H1 (cell line): ENCODE measurements around the gene PNRC2. TPM values are rescaled to one million over a fixed set of nuclear protein-coding genes. Genes with fewer than 3 reads are reported as not detected.

ENCODE experiments used
- CHD7 ChIP-seq: fragments of 300-600 bp; sonication (generic); IDR thresholded peaks from 2 replicates; pipeline ENCODE4 v1.7.1; 2012; ENCODE audit warnings: low read length, moderate library complexity, mild to moderate bottlenecking, inconsistent platforms; ENCODE audit not compliant: insufficient replicate concordance
- polyA plus RNA-seq, 7 experiments: library from polyadenylated mRNA; depleted of rRNA in 3 of 7; stranded (reverse) in 5 of 7; unstranded in 2 of 7; fragments of >200 nt in 5 of 7; fragments of 200-250 nt in 2 of 7; gene quantifications; 1 replicate in 5 of 7; 2 replicates in 1 of 7; 4 replicates in 1 of 7; pipeline versions ENCODE4 v1.2.1 to v1.2.3, GENCODE V29; 2011 to 2013; ENCODE audit warnings: missing spikeins in 2 of 7, mixed read lengths in 2 of 7
- total RNA-seq: library from RNA; stranded (reverse); fragmentation: NEBNext Ultra II Directional; extraction: Animal tissue kit (Norgen Biotek cat#: 25700); gene quantifications from 2 replicates; pipeline ENCODE4 v1.2.1, GENCODE V29; 2021

PNRC2 gene
- total and polyA plus RNA-seq, 2 of the 8 experiments (the other 6 are each of a cell fraction or from before 2014, with no cell fraction given) = 57.5 to 147 TPM

- no peak for TF ChIP-seq CHD7
Observed at GRCh38 chr1:23927097-23927496, 32.5 kb upstream of the PNRC2 start (continued).
